Activated CD8-positive, alpha-beta memory T cell treated with anti-CD3 and anti-CD28 coated beads for 1 hour (primary cell): Measurements from ENCODE around the gene KCNIP4.

Source experiments
- DNase-seq, 2 donors: peaks; one replicate each; pipeline ENCODE4 v3.0.0-alpha.2; 2020; ENCODE audit warnings: low read depth in 1 of 2; ENCODE audit errors: extremely low read depth in 1 of 2

The KCNIP4 gene

DNA sequence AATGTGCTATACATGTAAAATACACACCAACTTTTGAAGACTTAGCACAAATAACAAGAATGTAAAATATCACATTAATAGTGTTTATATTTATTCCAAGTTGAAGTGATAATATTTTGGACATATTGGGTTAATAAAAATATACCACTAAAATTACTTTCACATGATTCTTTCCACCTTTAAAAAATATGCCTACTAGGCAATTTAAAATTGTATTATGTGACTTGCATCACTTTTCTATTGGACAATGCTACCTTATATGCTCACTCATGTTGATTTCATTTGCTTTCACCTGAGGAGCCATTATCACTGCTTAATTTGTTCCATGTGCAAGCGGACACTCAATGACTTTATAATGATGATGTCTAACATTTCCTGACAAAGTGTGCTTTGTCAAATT is 1251.8 kb downstream of the KCNIP4 start:
- no peak for DNase-seq

DNA sequence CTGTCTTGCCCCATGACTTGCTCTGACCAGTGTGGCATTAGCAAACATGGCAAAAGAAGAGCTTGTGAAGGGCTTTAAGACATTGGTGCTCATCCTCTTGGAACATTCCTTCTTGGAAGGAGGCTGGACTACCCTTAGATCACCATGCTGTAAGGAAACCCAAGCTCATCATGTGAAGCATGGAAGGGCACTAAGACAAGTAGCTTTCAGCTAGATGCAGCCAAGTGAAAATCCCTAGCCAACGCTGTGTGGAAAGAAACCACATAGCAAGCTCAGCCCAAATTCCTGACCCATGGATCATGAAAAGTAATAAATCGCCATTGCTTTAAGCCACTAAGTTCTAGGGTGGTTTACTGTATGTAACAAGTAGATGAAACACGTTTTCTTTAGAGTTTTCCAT is 1260.7 kb downstream of the KCNIP4 start:
- no peak for DNase-seq

DNA sequence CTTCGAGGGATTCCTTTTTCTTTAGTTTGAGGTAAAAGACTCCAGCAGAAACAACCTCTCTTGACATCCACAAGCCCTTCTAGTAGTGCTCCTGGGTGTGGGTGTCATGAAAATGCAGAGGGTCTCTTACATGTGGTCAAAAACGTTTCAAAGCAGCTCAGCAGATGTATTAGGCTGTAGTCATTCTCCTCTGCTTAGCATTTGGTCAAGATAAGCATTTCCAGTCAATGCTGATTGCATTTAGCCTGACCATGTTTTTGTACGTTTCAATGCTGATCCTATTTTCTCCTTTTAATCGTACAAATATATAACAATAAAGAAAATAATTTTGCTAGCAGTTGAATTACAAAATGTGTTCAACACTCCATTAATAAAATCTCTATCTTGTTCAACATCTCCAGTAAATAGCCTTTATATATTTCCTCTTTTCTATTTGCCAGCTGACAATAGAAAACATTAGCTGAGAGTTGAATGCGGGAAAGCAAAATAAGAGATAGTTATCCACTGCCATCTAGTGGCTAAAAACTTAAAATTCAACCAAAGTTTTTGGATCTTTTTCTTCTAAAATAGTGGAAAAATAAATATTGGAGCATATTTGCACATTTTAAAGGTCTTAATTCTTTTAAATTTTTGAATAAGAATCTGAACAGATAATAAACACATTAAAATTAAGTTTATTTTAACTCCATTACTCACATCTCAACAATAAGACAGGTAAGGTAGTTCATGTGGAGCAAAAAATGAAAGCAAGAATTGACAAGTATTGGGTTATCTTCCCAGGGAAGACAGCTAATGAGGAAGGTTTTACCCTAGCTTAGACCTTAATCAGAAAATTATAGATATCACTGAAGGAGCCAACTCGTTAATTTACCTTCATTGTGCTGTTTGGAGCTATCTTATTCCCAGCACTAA is 1263.5 kb downstream of the KCNIP4 start:
- no peak for DNase-seq

DNA sequence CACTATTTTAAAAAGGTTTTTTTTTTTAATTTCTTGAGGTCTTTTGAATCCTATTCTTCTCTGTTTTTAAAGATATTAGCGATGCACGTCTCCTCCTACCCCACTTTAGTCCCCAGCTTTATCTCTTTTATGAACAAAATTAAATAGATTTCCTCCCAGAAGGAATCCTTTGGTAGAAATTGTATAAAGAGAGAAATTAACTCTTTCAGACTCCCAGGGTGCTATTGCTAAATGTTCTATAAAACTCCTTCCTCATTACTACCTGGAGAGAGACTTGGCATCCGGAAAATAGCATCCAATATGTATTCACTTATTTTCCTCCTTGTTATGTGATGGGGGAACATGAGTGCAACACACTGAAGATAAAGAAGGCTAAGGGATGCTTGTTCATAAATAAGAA is 1264.8 kb downstream of the KCNIP4 start:
- DNase-seq: no peak

DNA sequence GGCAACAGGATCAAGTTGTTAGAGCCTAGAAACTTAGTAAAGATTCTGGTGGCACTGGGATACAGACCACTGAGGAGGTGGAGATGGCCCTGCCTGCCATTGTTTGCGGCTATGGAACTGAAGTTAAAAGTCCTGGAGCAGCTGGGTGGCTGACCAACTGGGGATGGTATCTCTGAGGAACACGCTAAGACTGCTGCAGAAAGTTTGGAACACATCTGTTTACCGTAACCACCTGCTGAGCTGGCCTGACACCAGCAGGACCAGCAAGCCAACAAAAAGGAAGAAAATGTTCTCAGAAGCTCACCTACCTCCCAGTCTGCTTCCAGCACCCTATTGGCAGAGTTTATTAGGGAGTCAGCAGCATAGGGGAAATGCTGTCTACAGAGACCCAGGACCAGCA is 1265.7 kb downstream of the KCNIP4 start:
- DNase-seq: no peak

DNA sequence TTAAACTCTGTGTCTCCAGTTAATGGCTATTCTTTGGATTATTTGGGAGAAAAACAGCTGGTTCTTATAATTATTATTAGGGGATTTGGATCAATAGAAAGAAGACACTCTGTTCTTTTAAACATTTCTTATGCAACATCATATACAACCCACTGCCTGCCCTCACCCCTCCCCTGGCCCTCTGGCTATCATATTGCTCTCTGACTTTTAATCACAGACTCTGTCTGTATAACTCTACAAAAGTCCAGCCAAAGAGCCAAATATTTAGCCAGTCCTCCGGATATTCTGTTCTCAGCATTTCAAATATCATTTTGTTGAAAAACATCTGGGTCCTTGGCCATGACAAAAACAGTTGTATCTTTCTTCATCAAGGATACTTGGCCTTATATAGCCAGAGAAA is 1267.3 kb downstream of the KCNIP4 start:
- no peak for DNase-seq

DNA sequence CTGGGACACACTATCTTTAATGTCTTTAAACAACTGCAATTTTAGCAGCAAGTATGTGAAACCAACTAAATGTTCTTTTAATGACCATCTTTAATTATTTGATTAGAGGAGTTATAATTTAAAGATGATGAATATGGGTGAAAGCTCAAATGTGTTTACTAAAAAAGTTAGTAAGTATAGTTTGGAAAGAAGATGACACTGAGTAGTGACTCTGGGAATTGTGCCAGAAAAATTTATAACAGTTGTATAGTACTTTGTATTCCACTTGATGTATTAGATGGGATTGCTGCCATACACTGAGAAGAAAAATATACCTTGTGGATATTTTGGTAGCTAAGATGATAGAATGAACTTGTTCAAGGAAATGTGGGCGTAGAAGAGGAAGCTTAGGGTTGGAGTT is 1267.8 kb downstream of the KCNIP4 start:
- DNase-seq: no peak

DNA sequence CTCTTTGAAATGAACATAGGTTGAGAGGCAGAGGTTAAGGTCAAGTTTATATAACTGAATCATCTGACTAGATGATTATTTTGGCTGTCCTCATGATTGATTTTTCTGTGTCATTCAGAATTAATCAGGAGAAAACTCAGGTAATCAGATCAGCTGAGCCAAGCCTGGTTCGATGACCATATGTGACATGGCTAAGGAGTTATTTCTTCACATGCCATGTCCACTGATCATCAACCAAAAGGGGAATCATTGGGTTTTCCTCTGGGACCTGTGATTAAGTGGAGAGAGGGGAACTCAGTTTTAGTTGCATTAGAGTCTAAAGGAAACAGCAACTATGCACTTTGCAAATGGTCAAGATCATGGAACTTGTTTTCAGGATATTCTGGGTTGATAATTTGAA is 1268.6 kb downstream of the KCNIP4 start:
- no peak for DNase-seq
